Measurements from ENCODE around the gene SEPTIN5.

Gene SEPTIN5

GRCh38 chr22:19761725-19762567 is 47.6 kb downstream of the SEPTIN5 start:
- DNase-seq (ENCODE audit: low spot score): no peak

- no peak for DNase-seq (ENCODE audit: low spot score)
These were observed 48.5 kb downstream of the SEPTIN5 start for GRCh38 chr22:19762568-19763457.

- no peak for DNase-seq (ENCODE audit: low spot score)
These were observed 49.4 kb downstream of the SEPTIN5 start for GRCh38 chr22:19763458-19764298.

- DNase-seq (ENCODE audit: low spot score): no peak
These were observed 49.9 kb downstream of the SEPTIN5 start for GRCh38 chr22:19764299-19764593.

- DNase-seq (ENCODE audit: low spot score): no peak
These were observed 50.6 kb downstream of the SEPTIN5 start for GRCh38 chr22:19764636-19765476.

- DNase-seq (ENCODE audit: low spot score): no peak
These were observed 51.4 kb downstream of the SEPTIN5 start for GRCh38 chr22:19765477-19766239.

GRCh38 chr22:19766240-19766510 is 51.9 kb downstream of the SEPTIN5 start:
- no peak for DNase-seq (ENCODE audit: low spot score)

- peak; percentile 17 for DNase-seq (ENCODE audit: low spot score)
These were observed 52.5 kb downstream of the SEPTIN5 start for GRCh38 chr22:19766511-19767426.

GRCh38 chr22:19767427-19768341 is 53.4 kb downstream of the SEPTIN5 start:
- no peak for DNase-seq (ENCODE audit: low spot score)

- no peak for DNase-seq (ENCODE audit: low spot score)
These were observed 55.1 kb downstream of the SEPTIN5 start for GRCh38 chr22:19769393-19769715.

GRCh38 chr22:19770349-19771220 is 56.3 kb downstream of the SEPTIN5 start:
- no peak for DNase-seq (ENCODE audit: low spot score)

GRCh38 chr22:19772422-19772672 is 58.0 kb downstream of the SEPTIN5 start:
- DNase-seq (ENCODE audit: low spot score): no peak

Measured in CD4-positive, alpha-beta T cell treated with Interleukin-6 at 100 ng/mL for 8 hours (primary cell).